IPS-15b (cell line): ENCODE results near the gene HRG.

ENCODE experiments used
- H3K27me3 ChIP-seq: one replicate; pipeline ENCODE4 v1.6.1; 2013; ENCODE audit warnings: low read length; ENCODE audit not compliant: control insufficient read depth, insufficient read depth
- H3K36me3 ChIP-seq: one replicate; pipeline ENCODE4 v1.6.1; 2013; ENCODE audit warnings: low read length; ENCODE audit not compliant: control insufficient read depth, insufficient read depth
- H3K4me1 ChIP-seq: one replicate; pipeline ENCODE4 v1.6.1; 2013; ENCODE audit warnings: mild to moderate bottlenecking, low read length; ENCODE audit not compliant: control insufficient read depth, insufficient read depth
- H3K4me3 ChIP-seq: one replicate; pipeline ENCODE4 v1.5.1; 2013; ENCODE audit warnings: low read depth, low read length
- H3K9ac ChIP-seq: one replicate; pipeline ENCODE4 v1.6.1; 2013; ENCODE audit warnings: low read depth, mild to moderate bottlenecking, low read length
- H3K9me3 ChIP-seq: one replicate; pipeline ENCODE4 v1.6.1; 2013; ENCODE audit warnings: mild to moderate bottlenecking, low read length; ENCODE audit not compliant: control insufficient read depth, insufficient read depth

The HRG gene, protein sequence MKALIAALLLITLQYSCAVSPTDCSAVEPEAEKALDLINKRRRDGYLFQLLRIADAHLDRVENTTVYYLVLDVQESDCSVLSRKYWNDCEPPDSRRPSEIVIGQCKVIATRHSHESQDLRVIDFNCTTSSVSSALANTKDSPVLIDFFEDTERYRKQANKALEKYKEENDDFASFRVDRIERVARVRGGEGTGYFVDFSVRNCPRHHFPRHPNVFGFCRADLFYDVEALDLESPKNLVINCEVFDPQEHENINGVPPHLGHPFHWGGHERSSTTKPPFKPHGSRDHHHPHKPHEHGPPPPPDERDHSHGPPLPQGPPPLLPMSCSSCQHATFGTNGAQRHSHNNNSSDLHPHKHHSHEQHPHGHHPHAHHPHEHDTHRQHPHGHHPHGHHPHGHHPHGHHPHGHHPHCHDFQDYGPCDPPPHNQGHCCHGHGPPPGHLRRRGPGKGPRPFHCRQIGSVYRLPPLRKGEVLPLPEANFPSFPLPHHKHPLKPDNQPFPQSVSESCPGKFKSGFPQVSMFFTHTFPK

DNA sequence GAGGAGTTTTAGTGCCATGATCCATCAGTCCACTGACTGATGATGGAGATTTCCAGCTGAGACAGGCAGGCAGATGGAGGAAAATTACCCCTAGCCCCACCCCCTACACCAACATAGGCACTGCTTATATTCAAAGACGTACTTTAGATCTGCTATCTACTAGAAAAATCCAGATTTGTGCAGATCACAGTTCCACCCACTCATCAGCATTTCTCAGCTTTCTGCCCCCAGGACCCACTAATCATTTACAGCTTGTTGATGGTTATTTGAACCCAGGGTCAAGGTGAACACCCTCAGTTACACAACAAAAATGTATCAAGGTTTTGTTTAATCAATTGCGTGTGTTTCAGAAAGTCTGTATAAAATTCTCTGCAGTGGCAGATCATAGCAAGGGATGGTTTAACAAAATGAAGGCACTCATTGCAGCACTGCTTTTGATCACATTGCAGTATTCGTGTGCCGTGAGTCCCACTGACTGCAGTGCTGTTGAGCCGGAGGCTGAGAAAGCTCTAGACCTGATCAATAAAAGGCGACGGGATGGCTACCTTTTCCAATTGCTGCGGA lies at the start of gene HRG:
HRG (plus strand) TSS at position 390 of the 564 bp plus-strand sequence; CDS start at position 408, 18 bp downstream.
- peaks cover 3% of the 10 kb centered on the region for H3K27me3 ChIP-seq
- H3K36me3 ChIP-seq = no peaks in the 10 kb centered on the region
- peaks cover 17% of the 10 kb centered on the region for H3K4me1 ChIP-seq
- H3K9ac ChIP-seq = no peak within 1 kb of the TSS
- H3K4me3 ChIP-seq = no peak within 1 kb of the TSS
- H3K9me3 ChIP-seq = no peaks in the 10 kb centered on the region

DNA sequence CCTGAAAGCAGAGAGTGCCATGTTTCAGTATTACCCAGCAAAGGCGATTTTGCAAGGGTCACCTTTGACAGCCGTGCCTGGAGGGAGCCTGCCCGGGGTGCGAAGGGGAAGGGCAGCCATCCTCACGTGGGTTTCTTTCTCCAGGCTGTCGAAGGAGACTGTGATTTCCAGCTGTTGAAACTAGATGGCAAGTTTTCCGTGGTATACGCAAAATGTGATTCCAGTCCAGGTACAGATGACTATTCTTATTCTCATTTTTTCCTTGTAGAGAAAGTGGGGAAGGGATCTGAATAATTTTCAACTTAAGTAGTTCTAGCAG lies 49.6 kb upstream of the HRG start:
- Histone ChIP-seq H3K4me1 (peaks cover 2% of the 10 kb centered on the region), H3K4me3 (no peak overlapping the region), H3K9ac (no peak overlapping the region), H3K27me3 (peaks cover 7% of the 10 kb centered on the region), H3K36me3 (no peaks in the 10 kb centered on the region), H3K9me3 (no peaks in the 10 kb centered on the region)

DNA sequence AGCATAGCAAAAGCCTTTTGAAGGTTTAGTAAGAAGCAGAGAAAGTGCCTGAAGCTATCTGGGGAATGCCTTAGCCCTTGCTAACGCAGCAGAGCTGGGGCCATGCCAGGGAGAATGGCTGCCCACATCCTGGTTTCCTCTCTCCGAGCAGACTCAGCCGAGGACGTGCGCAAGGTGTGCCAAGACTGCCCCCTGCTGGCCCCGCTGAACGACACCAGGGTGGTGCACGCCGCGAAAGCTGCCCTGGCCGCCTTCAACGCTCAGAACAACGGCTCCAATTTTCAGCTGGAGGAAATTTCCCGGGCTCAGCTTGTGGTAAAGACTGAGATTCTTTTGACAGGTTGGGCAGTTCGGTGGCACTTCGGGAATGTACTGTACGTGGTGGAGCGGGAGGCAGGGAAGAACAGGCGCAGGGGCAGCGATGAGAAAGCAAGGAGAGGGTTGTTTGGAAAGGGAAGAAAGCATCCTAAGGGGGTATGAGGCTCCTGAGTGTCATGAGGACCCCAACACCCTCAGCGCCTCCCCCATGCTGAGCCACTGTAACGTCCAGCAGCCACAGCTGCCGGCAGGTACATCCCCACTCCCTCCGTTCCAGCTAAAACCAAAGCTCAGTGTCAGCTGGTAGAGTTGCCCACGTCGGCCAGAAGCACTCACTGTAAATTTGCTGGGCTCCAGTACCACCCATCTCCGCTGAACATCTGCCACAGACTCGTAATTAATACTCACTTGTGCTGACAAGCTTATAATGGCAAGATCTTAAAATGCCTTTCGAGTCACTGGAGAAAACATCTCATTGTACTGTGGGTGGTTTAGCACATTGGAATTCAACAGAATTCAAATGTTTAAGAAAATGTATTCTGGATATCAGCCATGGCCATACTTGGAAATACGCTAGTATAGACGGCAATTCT lies 48.5 kb upstream of the HRG start:
- H3K4me3 ChIP-seq = peak overlapping the region; percentile 24

DNA sequence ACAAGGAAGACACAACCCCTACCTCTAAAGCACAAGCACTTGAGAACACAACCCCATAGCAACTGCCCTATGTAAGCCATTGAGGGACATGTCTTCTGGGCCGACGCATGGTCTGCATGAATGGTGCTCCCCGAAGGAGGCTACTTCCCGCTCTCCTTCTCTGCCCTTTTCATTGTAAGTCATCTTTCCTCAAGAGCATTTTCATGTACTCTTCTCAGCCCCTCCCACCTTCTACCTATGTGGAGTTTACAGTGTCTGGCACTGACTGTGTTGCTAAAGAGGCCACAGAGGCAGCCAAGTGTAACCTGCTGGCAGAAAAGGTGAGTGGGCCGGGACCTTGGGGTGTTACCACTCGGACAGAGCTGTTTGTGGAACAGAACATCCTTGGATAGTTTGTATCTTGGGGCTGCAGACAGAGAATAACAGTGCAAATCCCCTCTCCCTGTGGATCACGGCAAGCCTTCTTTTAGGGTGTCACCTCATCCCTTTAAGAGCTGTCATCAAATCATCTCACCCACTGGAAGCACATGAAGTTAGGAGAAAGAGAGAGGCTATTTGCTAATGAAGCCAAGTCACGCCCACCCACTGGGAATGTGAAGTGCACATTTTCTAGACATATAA lies 47.4 kb upstream of the HRG start:
- H3K4me1 ChIP-seq = peaks cover 2% of the 10 kb centered on the region
- H3K27me3 ChIP-seq = peaks cover 7% of the 10 kb centered on the region
- H3K9me3 ChIP-seq = no peaks in the 10 kb centered on the region
- H3K36me3 ChIP-seq = no peaks in the 10 kb centered on the region
- H3K9ac ChIP-seq = no peak overlapping the region
- no peak overlapping the region for H3K4me3 ChIP-seq

More for the DNA sequence above, 48.5 kb upstream of the HRG start:
- Histone ChIP-seq H3K36me3 (no peaks in the 10 kb centered on the region), H3K4me1 (peaks cover 2% of the 10 kb centered on the region), H3K9ac (no peak overlapping the region), H3K9me3 (no peaks in the 10 kb centered on the region), H3K27me3 (peaks cover 7% of the 10 kb centered on the region)

DNA sequence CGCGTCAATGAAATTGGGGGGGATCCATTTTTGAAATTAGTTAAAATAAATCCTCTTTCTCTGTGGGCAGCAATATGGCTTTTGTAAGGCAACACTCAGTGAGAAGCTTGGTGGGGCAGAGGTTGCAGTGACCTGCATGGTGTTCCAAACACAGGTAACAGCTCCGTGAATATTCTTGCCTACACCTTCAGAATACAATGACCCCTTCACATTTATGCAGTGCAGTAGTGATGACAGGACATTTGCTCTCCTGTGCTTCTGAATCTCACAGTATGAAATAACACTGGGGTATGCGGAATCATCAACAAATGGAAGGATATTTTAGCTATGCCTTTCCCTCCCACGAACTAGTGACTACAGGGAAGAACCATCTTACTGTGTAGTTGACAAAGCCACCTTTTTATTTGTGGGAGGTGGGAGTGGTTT lies 46.0 kb upstream of the HRG start:
- Histone ChIP-seq H3K4me3 (no peak overlapping the region), H3K9ac (no peak overlapping the region), H3K9me3 (no peaks in the 10 kb centered on the region), H3K27me3 (peaks cover 7% of the 10 kb centered on the region), H3K4me1 (no peaks in the 10 kb centered on the region), H3K36me3 (no peaks in the 10 kb centered on the region)

DNA sequence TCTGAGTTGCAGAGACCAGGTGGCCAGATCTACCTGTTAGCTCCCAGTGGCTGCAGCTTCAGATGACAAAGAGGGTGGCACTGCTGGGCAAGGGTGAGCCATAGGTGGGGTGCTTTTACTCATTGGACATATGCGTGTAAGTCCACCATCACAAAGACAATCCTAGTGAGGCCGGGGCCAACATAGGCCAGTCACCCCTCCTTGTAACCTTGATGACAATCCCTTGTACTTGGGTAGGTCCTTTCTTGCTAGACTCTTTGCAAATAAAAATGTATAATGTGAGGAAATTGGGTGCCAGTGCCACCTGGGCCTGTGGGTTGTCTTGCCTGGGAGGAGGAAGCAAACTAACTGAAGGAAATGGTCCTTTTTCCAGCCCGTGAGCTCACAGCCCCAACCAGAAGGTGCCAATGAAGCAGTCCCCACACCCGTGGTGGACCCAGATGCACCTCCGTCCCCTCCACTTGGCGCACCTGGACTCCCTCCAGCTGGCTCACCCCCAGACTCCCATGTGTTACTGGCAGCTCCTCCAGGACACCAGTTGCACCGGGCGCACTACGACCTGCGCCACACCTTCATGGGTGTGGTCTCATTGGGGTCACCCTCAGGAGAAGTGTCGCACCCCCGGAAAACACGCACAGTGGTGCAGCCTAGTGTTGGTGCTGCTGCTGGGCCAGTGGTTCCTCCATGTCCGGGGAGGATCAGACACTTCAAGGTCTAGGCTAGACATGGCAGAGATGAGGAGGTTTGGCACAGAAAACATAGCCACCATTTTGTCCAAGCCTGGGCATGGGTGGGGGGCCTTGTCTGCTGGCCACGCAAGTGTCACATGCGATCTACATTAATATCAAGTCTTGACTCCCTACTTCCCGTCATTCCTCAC lies 45.4 kb upstream of the HRG start:
- H3K27me3 ChIP-seq = peaks cover 7% of the 10 kb centered on the region
- no peaks in the 10 kb centered on the region for H3K9me3 ChIP-seq
- H3K4me3 ChIP-seq = no peak overlapping the region
- H3K9ac ChIP-seq = no peak overlapping the region
- no peaks in the 10 kb centered on the region for H3K4me1 ChIP-seq
- no peaks in the 10 kb centered on the region for H3K36me3 ChIP-seq

DNA sequence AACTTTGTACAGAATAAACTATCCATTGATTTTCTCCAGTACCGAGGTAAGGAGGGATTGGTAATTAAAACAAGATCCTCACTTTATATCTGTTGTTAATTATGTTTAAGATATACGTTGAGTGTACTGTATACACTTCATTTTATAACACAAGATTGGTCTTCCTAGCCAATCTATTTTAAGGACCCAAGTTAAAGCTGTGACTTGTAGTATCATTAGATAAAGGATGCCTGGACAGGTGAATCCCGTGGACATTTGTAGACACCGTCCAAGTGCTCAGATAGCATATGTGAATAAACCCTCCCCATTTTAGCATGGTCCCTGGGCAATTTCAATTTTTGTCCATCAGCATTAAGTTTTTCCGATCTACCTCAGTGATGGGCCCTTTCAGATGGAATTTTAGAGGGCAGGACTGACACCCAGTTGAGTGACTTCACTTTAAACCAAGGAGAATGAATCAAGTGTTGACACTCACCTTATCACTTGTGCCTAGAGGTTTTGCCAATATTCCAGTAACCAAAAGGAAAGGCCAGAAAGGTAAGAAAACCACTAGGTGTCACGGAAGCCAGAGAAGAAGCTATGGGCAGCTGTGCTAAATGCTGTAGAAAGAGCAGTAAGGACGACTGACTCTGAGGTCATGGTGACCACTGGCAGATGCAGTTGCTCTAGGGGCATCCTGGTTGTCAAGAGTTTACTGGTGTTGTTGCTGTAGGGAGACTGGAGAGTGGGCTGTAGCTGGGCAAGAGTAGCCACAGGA lies 43.7 kb upstream of the HRG start:
- no peaks in the 10 kb centered on the region for H3K9me3 ChIP-seq
- H3K4me1 ChIP-seq = no peaks in the 10 kb centered on the region
- H3K9ac ChIP-seq = no peak overlapping the region
- no peaks in the 10 kb centered on the region for H3K36me3 ChIP-seq
- H3K27me3 ChIP-seq = peaks cover 7% of the 10 kb centered on the region
- H3K4me3 ChIP-seq = no peak overlapping the region

DNA sequence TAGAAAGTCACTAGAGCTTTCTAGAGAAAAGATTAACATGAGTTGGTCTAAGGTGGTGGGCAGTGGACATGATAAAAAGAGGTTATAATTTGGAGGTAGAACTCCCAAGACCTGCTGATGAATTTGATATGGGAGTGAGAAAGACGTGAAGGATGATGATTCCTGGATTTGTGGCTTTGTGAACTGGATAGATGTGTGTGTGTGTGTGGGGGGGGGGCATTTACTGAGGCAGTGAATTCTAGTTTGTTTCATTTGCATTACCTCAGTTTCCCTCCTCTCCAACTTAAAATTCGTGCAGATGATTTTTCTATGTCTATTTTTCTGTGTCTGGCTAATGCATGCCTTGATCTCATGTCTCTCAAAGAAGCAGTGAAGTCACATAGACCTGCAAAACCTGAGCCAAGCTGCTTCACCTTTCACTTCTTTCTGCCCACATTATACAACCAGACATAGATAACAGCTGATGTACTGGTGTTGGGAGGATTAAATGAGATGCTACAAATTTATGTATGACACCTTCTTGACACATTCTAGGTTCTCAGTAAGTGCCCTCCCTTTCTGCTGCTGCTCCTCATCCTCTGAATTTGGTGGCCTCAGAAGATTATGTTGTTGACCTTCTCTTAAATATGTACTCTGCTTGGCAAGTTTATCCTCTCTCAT lies 43.0 kb upstream of the HRG start:
- Histone ChIP-seq H3K36me3 (no peaks in the 10 kb centered on the region), H3K4me1 (no peaks in the 10 kb centered on the region), H3K27me3 (peaks cover 2% of the 10 kb centered on the region), H3K4me3 (no peak overlapping the region), H3K9me3 (no peaks in the 10 kb centered on the region), H3K9ac (no peak overlapping the region)

DNA sequence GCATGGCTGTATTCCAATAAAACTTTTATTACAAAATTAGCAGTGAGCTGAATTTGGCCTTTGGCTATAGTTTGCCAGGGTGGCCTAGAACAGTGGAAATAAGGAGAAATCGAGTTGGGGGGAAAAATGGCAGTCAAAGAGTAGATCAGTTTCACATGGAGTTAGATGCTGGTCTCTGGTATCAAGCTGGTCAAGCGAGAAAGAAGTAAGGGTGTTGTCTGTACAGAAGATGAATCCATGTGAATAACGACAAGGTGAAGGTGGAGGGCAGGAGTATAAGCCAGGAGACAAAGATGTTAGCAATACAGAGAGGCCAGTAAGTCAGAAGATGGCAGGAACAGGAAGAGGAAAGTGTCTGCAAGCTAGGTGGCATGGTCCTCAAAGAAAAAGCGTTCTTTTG lies 41.2 kb upstream of the HRG start:
- no peaks in the 10 kb centered on the region for H3K36me3 ChIP-seq
- H3K27me3 ChIP-seq = no peaks in the 10 kb centered on the region
- no peak overlapping the region for H3K4me3 ChIP-seq
- no peaks in the 10 kb centered on the region for H3K9me3 ChIP-seq
- H3K9ac ChIP-seq = no peak overlapping the region
- H3K4me1 ChIP-seq = no peaks in the 10 kb centered on the region

DNA sequence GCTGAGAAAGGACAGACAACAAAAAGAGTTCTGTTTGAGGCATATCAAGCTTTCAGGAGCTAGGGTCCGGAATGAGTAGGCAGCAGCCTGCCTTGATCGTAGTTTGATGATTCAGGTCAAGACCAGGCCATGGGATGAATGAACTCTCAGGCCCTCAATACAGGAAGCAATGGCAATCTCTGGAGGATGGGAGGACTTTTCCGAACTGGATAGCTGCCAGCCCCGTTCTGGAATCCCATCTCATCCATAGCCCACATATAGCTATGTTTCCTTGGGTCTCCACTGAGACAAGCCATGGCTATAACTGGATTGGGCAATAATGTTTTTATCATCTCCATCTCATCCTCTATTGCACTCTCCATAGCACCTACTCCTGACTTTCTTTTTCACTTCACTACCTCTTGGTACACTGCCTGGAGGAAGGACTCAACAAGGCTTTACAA lies 40.2 kb upstream of the HRG start:
- H3K9ac ChIP-seq = no peak overlapping the region
- H3K9me3 ChIP-seq = no peaks in the 10 kb centered on the region
- no peaks in the 10 kb centered on the region for H3K36me3 ChIP-seq
- no peak overlapping the region for H3K4me3 ChIP-seq
- no peaks in the 10 kb centered on the region for H3K4me1 ChIP-seq
- no peaks in the 10 kb centered on the region for H3K27me3 ChIP-seq
